NCI-H187 (cell line): ENCODE measurements around the gene FOLR2.

Experiments
- DNase-seq, 2 experiments: peaks; one replicate each; lab custom pipeline; 2025; lab: John Stamatoyannopoulos, UW

FOLR2 gene

GRCh38 chr11:72229925-72230763 is 13.6 kb downstream of the FOLR2 start:
- no peak for DNase-seq

- DNase-seq = no peak
Measured at GRCh38 chr11:72230764-72231365, 14.3 kb downstream of the FOLR2 start.

- DNase-seq = no peak
Measured at GRCh38 chr11:72231396-72232259, 15.0 kb downstream of the FOLR2 start.

- no peak for DNase-seq
Measured at GRCh38 chr11:72232260-72233055, 15.9 kb downstream of the FOLR2 start.

GRCh38 chr11:72233056-72233772 is 16.6 kb downstream of the FOLR2 start:
- DNase-seq = no peak

GRCh38 chr11:72233773-72234513 is 17.3 kb downstream of the FOLR2 start:
- no peak for DNase-seq

- no peak for DNase-seq
Measured at GRCh38 chr11:72234514-72234830, 17.9 kb downstream of the FOLR2 start.

GRCh38 chr11:72234920-72235319 is 18.3 kb downstream of the FOLR2 start:
- DNase-seq = no peak

- no peak for DNase-seq
Measured at GRCh38 chr11:72235351-72236057, 18.9 kb downstream of the FOLR2 start.

- DNase-seq = no peak
Measured at GRCh38 chr11:72236083-72236697, 19.6 kb downstream of the FOLR2 start.

- no peak for DNase-seq
Measured at GRCh38 chr11:72236774-72237111, 20.1 kb downstream of the FOLR2 start.

- DNase-seq = no peak
Measured at GRCh38 chr11:72237112-72237931, 20.7 kb downstream of the FOLR2 start.

- DNase-seq = no peak
Measured at GRCh38 chr11:72238040-72238450, 21.5 kb downstream of the FOLR2 start.

- DNase-seq = no peak
Measured at GRCh38 chr11:72238492-72239312, 22.1 kb downstream of the FOLR2 start.

GRCh38 chr11:72239313-72239848 is 22.8 kb downstream of the FOLR2 start:
- DNase-seq = no peak

GRCh38 chr11:72239849-72240460 is 23.4 kb downstream of the FOLR2 start:
- DNase-seq = no peak
